ENCODE results near the gene KCNJ15.

Gene KCNJ15

GRCh38 chr21:38267991-38268863 lies 11.4 kb downstream of the KCNJ15 start:
- H3K4me3 ChIP-seq (ENCODE audit: low read length in 2 of 2), result no peak overlapping the region
- H3K36me3 ChIP-seq (ENCODE audit: control insufficient read depth in 2 of 2, insufficient read depth in 2 of 2, low read length in 2 of 2), result no peaks in the 10 kb centered on the region
- H3K4me1 ChIP-seq (ENCODE audit: control insufficient read depth, insufficient read depth, low read length), result no peaks in the 10 kb centered on the region
- no peaks in the 10 kb centered on the region for H3K9me3 ChIP-seq (ENCODE audit: control insufficient read depth in 2 of 2, low read length in 2 of 2)
- H3K27ac ChIP-seq (ENCODE audit: low read length), result no peak overlapping the region
- H3K27me3 ChIP-seq (ENCODE audit: control insufficient read depth in 1 of 2, insufficient read depth in 2 of 2, low read length in 2 of 2), result no peaks in the 10 kb centered on the region
- H3K9ac ChIP-seq (ENCODE audit: low read length in 2 of 2), result no peak overlapping the region

GRCh38 chr21:38268864-38269575 lies 12.2 kb downstream of the KCNJ15 start:
- H3K4me3 ChIP-seq (ENCODE audit: low read length in 2 of 2), result no peak overlapping the region
- H3K27me3 ChIP-seq (ENCODE audit: control insufficient read depth in 1 of 2, insufficient read depth in 2 of 2, low read length in 2 of 2), result no peaks in the 10 kb centered on the region
- no peaks in the 10 kb centered on the region for H3K36me3 ChIP-seq (ENCODE audit: control insufficient read depth in 2 of 2, insufficient read depth in 2 of 2, low read length in 2 of 2)
- no peak overlapping the region for H3K27ac ChIP-seq (ENCODE audit: low read length)
- H3K9ac ChIP-seq (ENCODE audit: low read length in 2 of 2), result no peak overlapping the region
- H3K4me1 ChIP-seq (ENCODE audit: control insufficient read depth, insufficient read depth, low read length), result no peaks in the 10 kb centered on the region
- no peaks in the 10 kb centered on the region for H3K9me3 ChIP-seq (ENCODE audit: control insufficient read depth in 2 of 2, low read length in 2 of 2)

GRCh38 chr21:38269576-38269936 lies 12.8 kb downstream of the KCNJ15 start:
- no peaks in the 10 kb centered on the region for H3K4me1 ChIP-seq (ENCODE audit: control insufficient read depth, insufficient read depth, low read length)
- H3K27ac ChIP-seq (ENCODE audit: low read length), result no peak overlapping the region
- H3K9me3 ChIP-seq (ENCODE audit: control insufficient read depth in 2 of 2, low read length in 2 of 2), result no peaks in the 10 kb centered on the region
- H3K9ac ChIP-seq (ENCODE audit: low read length in 2 of 2), result no peak overlapping the region
- no peaks in the 10 kb centered on the region for H3K27me3 ChIP-seq (ENCODE audit: control insufficient read depth in 1 of 2, insufficient read depth in 2 of 2, low read length in 2 of 2)
- H3K4me3 ChIP-seq (ENCODE audit: low read length in 2 of 2), result no peak overlapping the region
- H3K36me3 ChIP-seq (ENCODE audit: control insufficient read depth in 2 of 2, insufficient read depth in 2 of 2, low read length in 2 of 2), result no peaks in the 10 kb centered on the region

- H3K9ac ChIP-seq (ENCODE audit: low read length in 2 of 2), result no peak overlapping the region
- H3K27ac ChIP-seq (ENCODE audit: low read length), result no peak overlapping the region
- H3K27me3 ChIP-seq (ENCODE audit: control insufficient read depth in 1 of 2, insufficient read depth in 2 of 2, low read length in 2 of 2), result no peaks in the 10 kb centered on the region
Measured at GRCh38 chr21:38272215-38272614, 15.4 kb downstream of the KCNJ15 start.

GRCh38 chr21:38273745-38274542 lies 17.2 kb downstream of the KCNJ15 start:
- no peak overlapping the region for H3K27ac ChIP-seq (ENCODE audit: low read length)
- H3K36me3 ChIP-seq (ENCODE audit: control insufficient read depth in 2 of 2, insufficient read depth in 2 of 2, low read length in 2 of 2), result no peaks in the 10 kb centered on the region

More at GRCh38 chr21:38272215-38272614, 15.4 kb downstream of the KCNJ15 start:
- Histone ChIP-seq H3K9me3 (ENCODE audit: control insufficient read depth in 2 of 2, low read length in 2 of 2) (no peaks in the 10 kb centered on the region), H3K4me3 (ENCODE audit: low read length in 2 of 2) (no peak overlapping the region), H3K36me3 (ENCODE audit: control insufficient read depth in 2 of 2, insufficient read depth in 2 of 2, low read length in 2 of 2) (no peaks in the 10 kb centered on the region), H3K4me1 (ENCODE audit: control insufficient read depth, insufficient read depth, low read length) (no peaks in the 10 kb centered on the region)

GRCh38 chr21:38277501-38278131 lies 20.8 kb downstream of the KCNJ15 start:
- Histone ChIP-seq H3K27ac (ENCODE audit: low read length) (no peak overlapping the region), H3K9me3 (ENCODE audit: control insufficient read depth in 2 of 2, low read length in 2 of 2) (no peaks in the 10 kb centered on the region), H3K36me3 (ENCODE audit: control insufficient read depth in 2 of 2, insufficient read depth in 2 of 2, low read length in 2 of 2) (no peaks in the 10 kb centered on the region), H3K9ac (ENCODE audit: low read length in 2 of 2) (no peak overlapping the region), H3K27me3 (ENCODE audit: control insufficient read depth in 1 of 2, insufficient read depth in 2 of 2, low read length in 2 of 2) (no peaks in the 10 kb centered on the region), H3K4me1 (ENCODE audit: control insufficient read depth, insufficient read depth, low read length) (no peaks in the 10 kb centered on the region), H3K4me3 (ENCODE audit: low read length in 2 of 2) (no peak overlapping the region)

More at GRCh38 chr21:38273745-38274542, 17.2 kb downstream of the KCNJ15 start:
- Histone ChIP-seq H3K27me3 (ENCODE audit: control insufficient read depth in 1 of 2, insufficient read depth in 2 of 2, low read length in 2 of 2) (no peaks in the 10 kb centered on the region), H3K9ac (ENCODE audit: low read length in 2 of 2) (no peak overlapping the region), H3K4me3 (ENCODE audit: low read length in 2 of 2) (no peak overlapping the region), H3K4me1 (ENCODE audit: control insufficient read depth, insufficient read depth, low read length) (no peaks in the 10 kb centered on the region), H3K9me3 (ENCODE audit: control insufficient read depth in 2 of 2, low read length in 2 of 2) (no peaks in the 10 kb centered on the region)

- Histone ChIP-seq H3K9ac (ENCODE audit: low read length in 2 of 2) (no peak overlapping the region), H3K9me3 (ENCODE audit: control insufficient read depth in 2 of 2, low read length in 2 of 2) (no peaks in the 10 kb centered on the region), H3K27me3 (ENCODE audit: control insufficient read depth in 1 of 2, insufficient read depth in 2 of 2, low read length in 2 of 2) (no peaks in the 10 kb centered on the region), H3K4me1 (ENCODE audit: control insufficient read depth, insufficient read depth, low read length) (no peaks in the 10 kb centered on the region), H3K36me3 (ENCODE audit: control insufficient read depth in 2 of 2, insufficient read depth in 2 of 2, low read length in 2 of 2) (no peaks in the 10 kb centered on the region), H3K27ac (ENCODE audit: low read length) (no peak overlapping the region), H3K4me3 (ENCODE audit: low read length in 2 of 2) (no peak overlapping the region)
Measured at GRCh38 chr21:38280454-38280853, 23.7 kb downstream of the KCNJ15 start.

- H3K36me3 ChIP-seq (ENCODE audit: control insufficient read depth in 2 of 2, insufficient read depth in 2 of 2, low read length in 2 of 2), result no peaks in the 10 kb centered on the region
Measured at GRCh38 chr21:38280867-38281266, 24.1 kb downstream of the KCNJ15 start.

GRCh38 chr21:38282921-38283320 lies 26.1 kb downstream of the KCNJ15 start:
- no peaks in the 10 kb centered on the region for H3K36me3 ChIP-seq (ENCODE audit: control insufficient read depth in 2 of 2, insufficient read depth in 2 of 2, low read length in 2 of 2)
- no peak overlapping the region for H3K27ac ChIP-seq (ENCODE audit: low read length)
- no peaks in the 10 kb centered on the region for H3K9me3 ChIP-seq (ENCODE audit: control insufficient read depth in 2 of 2, low read length in 2 of 2)
- H3K4me1 ChIP-seq (ENCODE audit: control insufficient read depth, insufficient read depth, low read length), result no peaks in the 10 kb centered on the region
- H3K4me3 ChIP-seq (ENCODE audit: low read length in 2 of 2), result no peak overlapping the region
- no peaks in the 10 kb centered on the region for H3K27me3 ChIP-seq (ENCODE audit: control insufficient read depth in 1 of 2, insufficient read depth in 2 of 2, low read length in 2 of 2)
- no peak overlapping the region for H3K9ac ChIP-seq (ENCODE audit: low read length in 2 of 2)

More at GRCh38 chr21:38280867-38281266, 24.1 kb downstream of the KCNJ15 start:
- no peak overlapping the region for H3K27ac ChIP-seq (ENCODE audit: low read length)
- no peaks in the 10 kb centered on the region for H3K27me3 ChIP-seq (ENCODE audit: control insufficient read depth in 1 of 2, insufficient read depth in 2 of 2, low read length in 2 of 2)
- H3K4me1 ChIP-seq (ENCODE audit: control insufficient read depth, insufficient read depth, low read length), result no peaks in the 10 kb centered on the region
- H3K9ac ChIP-seq (ENCODE audit: low read length in 2 of 2), result no peak overlapping the region
- no peak overlapping the region for H3K4me3 ChIP-seq (ENCODE audit: low read length in 2 of 2)
- H3K9me3 ChIP-seq (ENCODE audit: control insufficient read depth in 2 of 2, low read length in 2 of 2), result no peaks in the 10 kb centered on the region

GRCh38 chr21:38284216-38284615 lies 27.4 kb downstream of the KCNJ15 start:
- Histone ChIP-seq H3K9ac (ENCODE audit: low read length in 2 of 2) (no peak overlapping the region), H3K4me1 (ENCODE audit: control insufficient read depth, insufficient read depth, low read length) (no peaks in the 10 kb centered on the region), H3K9me3 (ENCODE audit: control insufficient read depth in 2 of 2, low read length in 2 of 2) (no peaks in the 10 kb centered on the region), H3K36me3 (ENCODE audit: control insufficient read depth in 2 of 2, insufficient read depth in 2 of 2, low read length in 2 of 2) (no peaks in the 10 kb centered on the region), H3K27ac (ENCODE audit: low read length) (no peak overlapping the region), H3K27me3 (ENCODE audit: control insufficient read depth in 1 of 2, insufficient read depth in 2 of 2, low read length in 2 of 2) (no peaks in the 10 kb centered on the region), H3K4me3 (ENCODE audit: low read length in 2 of 2) (no peak overlapping the region)

Data from stomach smooth muscle (tissue), 2 donors.